HG03095 (cell line): ENCODE data around the gene LINGO1.

Experiments
- ATAC-seq: cut with Tn5 transposase; IDR thresholded peaks from one replicate; pipeline ENCODE4 v1.9.1; 2021; ENCODE audit warnings: moderate library complexity; ENCODE audit not compliant: unreplicated experiment

The LINGO1 gene

GRCh38 chr15:77657634-77658238 is 25.0 kb upstream of the LINGO1 start:
- no peak for ATAC-seq

- no peak for ATAC-seq
These were observed 23.6 kb upstream of the LINGO1 start for GRCh38 chr15:77656294-77656693.

DNA sequence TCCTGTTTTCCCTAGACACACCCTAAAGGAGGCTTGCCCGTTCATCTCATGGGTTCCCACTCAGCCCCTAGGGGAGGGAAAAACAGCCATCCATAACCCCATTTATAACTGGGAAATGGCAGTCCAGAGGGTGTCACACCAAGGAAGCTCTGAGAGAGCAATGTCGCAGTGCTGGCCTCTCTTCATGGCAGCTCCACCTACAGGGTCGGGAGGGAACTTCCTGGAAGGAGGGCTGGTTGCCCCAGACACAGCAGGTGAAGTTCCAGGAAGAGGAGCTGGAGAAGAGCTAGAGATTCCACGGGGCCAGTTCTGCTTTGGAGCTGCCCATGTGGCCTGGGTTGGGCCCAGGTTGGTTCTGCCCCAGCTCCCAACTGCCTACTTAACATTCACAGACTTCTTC is 22.3 kb upstream of the LINGO1 start:
- ATAC-seq: no peak

- no peak for ATAC-seq
These were observed 21.2 kb upstream of the LINGO1 start for GRCh38 chr15:77653832-77654480.

GRCh38 chr15:77650265-77650664 is 17.6 kb upstream of the LINGO1 start:
- ATAC-seq: no peak

DNA sequence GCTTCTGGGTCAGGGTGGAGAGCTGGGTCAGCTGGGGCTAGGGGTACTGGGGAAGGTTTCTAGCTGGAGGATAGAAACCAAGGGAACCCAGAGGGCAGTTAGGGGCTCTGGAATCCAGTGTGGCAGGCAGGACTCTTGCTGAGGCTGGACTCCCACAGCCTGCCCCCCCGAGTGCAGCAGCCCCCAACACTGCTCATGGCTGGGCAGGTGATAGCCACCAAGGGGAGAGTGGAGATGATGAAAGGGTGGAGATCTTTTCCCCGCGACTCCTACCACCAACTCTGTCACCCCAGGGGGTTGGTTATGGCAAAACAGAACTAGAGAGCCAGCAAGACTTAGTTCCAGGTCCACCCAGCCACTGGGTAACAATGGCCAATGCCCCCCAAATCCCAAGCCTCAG is 16.9 kb upstream of the LINGO1 start:
- no peak for ATAC-seq

DNA sequence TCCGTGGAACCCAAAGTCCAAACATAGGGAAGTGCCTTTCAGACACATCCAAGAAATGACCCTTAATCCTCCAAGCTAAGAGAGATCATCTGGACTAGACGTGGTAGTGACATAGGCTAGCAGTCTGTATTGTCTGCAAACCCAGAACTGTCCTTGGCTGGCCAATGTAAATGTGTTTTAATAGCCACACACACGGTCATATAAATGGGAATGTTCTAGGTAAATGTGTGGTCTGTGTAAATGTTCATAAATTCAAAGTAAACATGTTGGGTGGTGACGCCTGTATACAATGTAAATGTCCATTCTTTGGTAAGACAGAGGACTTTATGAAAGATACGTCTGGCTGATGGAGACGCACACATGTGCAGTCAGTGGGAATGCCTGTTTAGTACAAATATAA is 16.3 kb upstream of the LINGO1 start:
- ATAC-seq: no peak

DNA sequence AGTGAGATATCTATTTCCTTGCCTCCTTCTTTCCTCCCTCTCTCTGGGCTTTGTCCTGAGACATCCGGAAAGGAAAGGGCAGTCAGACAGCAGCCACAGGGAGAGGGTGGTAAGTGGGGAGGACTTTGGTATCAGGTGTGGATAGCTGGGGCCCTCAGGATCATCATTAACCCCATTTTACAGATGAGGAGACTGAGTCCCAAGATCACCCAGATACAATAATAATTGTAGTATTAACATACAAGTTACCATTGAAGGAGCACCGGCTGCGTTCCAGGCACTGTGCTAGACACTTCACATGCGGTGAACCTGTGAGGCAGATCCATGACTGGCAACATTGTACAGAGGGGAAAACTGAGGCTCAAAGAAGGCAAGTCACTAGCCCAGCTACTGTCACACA is 15.2 kb upstream of the LINGO1 start:
- ATAC-seq: no peak

- ATAC-seq: no peak
These were observed 13.5 kb upstream of the LINGO1 start for GRCh38 chr15:77646104-77646694.

- ATAC-seq: no peak
These were observed 12.9 kb upstream of the LINGO1 start for GRCh38 chr15:77645602-77646001.

DNA sequence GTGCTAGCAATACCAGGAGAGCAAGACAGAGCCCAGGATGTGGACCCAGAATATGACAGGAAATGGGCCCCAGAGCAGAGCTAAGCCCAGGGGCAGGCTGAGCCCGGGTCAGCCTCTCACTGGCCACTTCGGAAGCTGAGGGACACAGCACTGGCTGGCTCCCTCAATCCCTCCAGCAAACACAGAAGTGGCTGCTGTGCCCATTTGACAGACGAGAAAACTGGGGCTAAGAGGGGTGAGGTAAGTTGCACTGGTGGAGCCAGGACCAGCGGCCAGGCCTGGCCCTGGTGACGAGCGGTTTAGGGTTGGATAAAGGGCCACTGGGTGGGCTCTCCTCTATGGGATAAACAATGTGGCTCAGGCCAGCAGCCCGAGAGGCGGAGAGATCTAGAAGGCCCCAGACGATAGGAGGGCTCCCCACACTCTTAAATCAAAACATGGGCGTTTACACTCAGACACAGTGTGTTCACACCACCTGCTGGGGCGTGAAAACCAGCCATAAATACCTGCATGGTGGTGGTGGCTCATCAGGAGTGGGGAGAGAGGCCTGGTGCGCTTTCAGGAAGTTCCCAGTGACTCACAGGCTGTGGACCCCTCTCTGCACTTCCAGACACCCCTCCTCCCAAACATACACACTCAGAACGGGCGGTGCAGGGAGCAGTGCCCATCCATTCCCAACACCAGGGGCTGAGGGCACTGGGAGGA is 12.0 kb upstream of the LINGO1 start:
- ATAC-seq: no peak

DNA sequence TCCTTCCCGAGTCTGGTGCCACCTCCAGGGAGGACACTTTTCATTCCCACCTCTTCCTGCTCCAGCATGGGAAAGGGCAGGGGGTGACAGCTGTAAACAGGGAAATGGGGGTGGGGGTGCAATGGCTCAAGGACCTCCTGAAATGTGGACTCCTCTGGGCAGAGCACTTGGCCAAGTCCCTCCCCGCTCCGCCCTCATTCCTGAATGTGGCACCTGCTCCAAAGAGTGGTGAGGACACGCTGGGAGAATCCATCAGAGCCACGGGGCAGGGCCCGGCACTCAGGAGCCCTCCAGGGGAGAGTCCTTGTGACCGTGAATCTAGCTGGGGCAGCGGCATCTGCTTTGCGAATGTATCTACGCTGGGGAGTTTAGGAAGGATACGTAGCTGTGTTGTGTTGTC is 11.1 kb upstream of the LINGO1 start:
- ATAC-seq: no peak

- no peak for ATAC-seq
These were observed 10.2 kb upstream of the LINGO1 start for GRCh38 chr15:77642793-77643430.

DNA sequence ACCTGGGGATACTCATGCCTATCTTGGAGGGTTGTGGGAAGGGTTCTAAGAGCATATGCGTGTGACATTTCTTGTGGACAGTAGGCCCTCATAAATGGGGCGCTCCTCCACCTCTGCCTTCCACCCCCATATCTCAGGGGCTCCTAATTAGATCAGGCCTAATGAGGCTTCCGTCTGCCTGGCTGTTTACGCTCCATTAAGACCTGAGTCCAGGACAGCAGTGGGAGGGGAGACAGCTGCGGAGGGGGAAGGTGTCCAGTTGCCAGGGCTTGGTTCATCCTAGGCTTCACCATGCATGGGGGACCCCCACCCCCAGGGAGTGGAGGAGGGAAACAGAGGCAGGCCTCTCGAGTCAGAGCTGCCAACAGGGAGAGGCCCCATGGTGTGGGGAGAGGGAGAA is 9.3 kb upstream of the LINGO1 start:
- no peak for ATAC-seq

DNA sequence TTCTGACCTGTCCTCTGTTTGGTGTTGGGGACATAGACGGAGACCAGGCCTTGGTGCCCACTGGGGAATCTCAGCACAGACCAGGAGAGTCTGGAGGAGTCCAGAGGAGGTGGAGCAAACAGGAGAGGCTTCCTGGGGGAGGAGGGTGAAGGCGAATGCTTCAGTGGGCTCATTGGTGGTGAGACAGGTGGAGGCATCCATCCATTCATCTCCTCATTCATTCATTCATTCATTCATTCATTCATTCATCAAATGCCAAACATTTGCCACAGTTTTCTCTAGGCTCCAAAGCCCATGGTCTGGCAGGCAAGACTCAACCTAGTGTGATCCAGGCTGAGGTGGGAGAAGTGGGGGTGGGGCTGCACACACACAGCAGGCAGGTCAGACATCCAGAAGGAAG is 7.9 kb upstream of the LINGO1 start:
- ATAC-seq: no peak

GRCh38 chr15:77639431-77639830 is 6.7 kb upstream of the LINGO1 start:
- ATAC-seq: no peak

GRCh38 chr15:77637851-77638692 is 5.4 kb upstream of the LINGO1 start:
- ATAC-seq: no peak

GRCh38 chr15:77636209-77636608 is 3.5 kb upstream of the LINGO1 start:
- ATAC-seq: no peak

- no peak for ATAC-seq
These were observed 1.7 kb upstream of the LINGO1 start for GRCh38 chr15:77634266-77634962.

DNA sequence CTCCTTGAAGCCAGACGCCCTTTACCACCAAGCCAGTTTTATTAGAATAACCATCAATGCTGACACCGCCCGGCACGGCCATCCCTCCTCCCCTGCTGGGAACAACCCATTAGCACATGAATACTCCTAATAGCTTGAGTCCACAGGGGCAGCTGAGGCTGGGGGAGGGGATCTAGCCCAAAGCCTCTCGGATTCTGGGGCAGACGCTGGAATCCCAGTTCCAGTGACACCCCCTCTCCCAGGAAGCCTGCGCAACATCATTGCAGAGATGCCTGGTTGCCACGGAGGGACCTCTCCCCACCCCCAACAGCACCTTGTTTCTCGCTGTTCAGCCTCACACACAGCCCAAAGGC is 1.2 kb upstream of the LINGO1 start:
- no peak for ATAC-seq
